ENCODE results near the gene DOCK11.

Gene DOCK11

GRCh38 chrX:118528071-118528737 is 32.6 kb downstream of the DOCK11 start:
- peak overlapping the region in 1 of 2 donors; percentile 52 for H3K27ac ChIP-seq (ENCODE audit: low read depth in 2 of 2, low read length in 2 of 2)

GRCh38 chrX:118530219-118530911 is 34.8 kb downstream of the DOCK11 start:
- no peak overlapping the region for H3K27ac ChIP-seq (ENCODE audit: low read depth in 2 of 2, low read length in 2 of 2)

More at GRCh38 chrX:118528071-118528737, 32.6 kb downstream of the DOCK11 start:
- Histone ChIP-seq H3K36me3 (ENCODE audit: control insufficient read depth in 2 of 2, insufficient read depth in 2 of 2, low read length in 2 of 2) (no peaks in the 10 kb centered on the region), H3K4me1 (ENCODE audit: control insufficient read depth in 2 of 2, insufficient read depth in 2 of 2, low read length in 2 of 2) (no peaks in the 10 kb centered on the region), H3K27me3 (ENCODE audit: control insufficient read depth in 2 of 2, insufficient read depth in 2 of 2, low read length in 2 of 2) (no peaks in the 10 kb centered on the region), H3K9me3 (ENCODE audit: control insufficient read depth in 2 of 2, low read length in 2 of 2) (no peaks in the 10 kb centered on the region), H3K4me3 (ENCODE audit: low read length in 2 of 2) (peak overlapping the region in 1 of 2 donors; percentile 56), H3K9ac (ENCODE audit: low read depth in 1 of 2, low read length in 2 of 2) (no peak overlapping the region)

GRCh38 chrX:118534716-118535493 is 39.3 kb downstream of the DOCK11 start:
- H3K4me3 ChIP-seq (ENCODE audit: low read length in 2 of 2) = no peak overlapping the region
- H3K36me3 ChIP-seq (ENCODE audit: control insufficient read depth in 2 of 2, insufficient read depth in 2 of 2, low read length in 2 of 2) = no peaks in the 10 kb centered on the region
- H3K4me1 ChIP-seq (ENCODE audit: control insufficient read depth in 2 of 2, insufficient read depth in 2 of 2, low read length in 2 of 2) = no peaks in the 10 kb centered on the region
- no peaks in the 10 kb centered on the region for H3K27me3 ChIP-seq (ENCODE audit: control insufficient read depth in 2 of 2, insufficient read depth in 2 of 2, low read length in 2 of 2)
- no peak overlapping the region for H3K9ac ChIP-seq (ENCODE audit: low read depth in 1 of 2, low read length in 2 of 2)
- no peak overlapping the region for H3K27ac ChIP-seq (ENCODE audit: low read depth in 2 of 2, low read length in 2 of 2)
- no peaks in the 10 kb centered on the region for H3K9me3 ChIP-seq (ENCODE audit: control insufficient read depth in 2 of 2, low read length in 2 of 2)

More at GRCh38 chrX:118530219-118530911, 34.8 kb downstream of the DOCK11 start:
- no peaks in the 10 kb centered on the region for H3K9me3 ChIP-seq (ENCODE audit: control insufficient read depth in 2 of 2, low read length in 2 of 2)
- no peaks in the 10 kb centered on the region for H3K4me1 ChIP-seq (ENCODE audit: control insufficient read depth in 2 of 2, insufficient read depth in 2 of 2, low read length in 2 of 2)
- H3K36me3 ChIP-seq (ENCODE audit: control insufficient read depth in 2 of 2, insufficient read depth in 2 of 2, low read length in 2 of 2) = no peaks in the 10 kb centered on the region
- H3K4me3 ChIP-seq (ENCODE audit: low read length in 2 of 2) = no peak overlapping the region
- no peak overlapping the region for H3K9ac ChIP-seq (ENCODE audit: low read depth in 1 of 2, low read length in 2 of 2)
- H3K27me3 ChIP-seq (ENCODE audit: control insufficient read depth in 2 of 2, insufficient read depth in 2 of 2, low read length in 2 of 2) = no peaks in the 10 kb centered on the region

GRCh38 chrX:118536204-118536603 is 40.6 kb downstream of the DOCK11 start:
- peak overlapping the region in 1 of 2 donors; percentile 25 for H3K27ac ChIP-seq (ENCODE audit: low read depth in 2 of 2, low read length in 2 of 2)
- H3K9ac ChIP-seq (ENCODE audit: low read depth in 1 of 2, low read length in 2 of 2) = no peak overlapping the region
- no peaks in the 10 kb centered on the region for H3K9me3 ChIP-seq (ENCODE audit: control insufficient read depth in 2 of 2, low read length in 2 of 2)
- no peaks in the 10 kb centered on the region for H3K4me1 ChIP-seq (ENCODE audit: control insufficient read depth in 2 of 2, insufficient read depth in 2 of 2, low read length in 2 of 2)
- no peaks in the 10 kb centered on the region for H3K36me3 ChIP-seq (ENCODE audit: control insufficient read depth in 2 of 2, insufficient read depth in 2 of 2, low read length in 2 of 2)
- no peaks in the 10 kb centered on the region for H3K27me3 ChIP-seq (ENCODE audit: control insufficient read depth in 2 of 2, insufficient read depth in 2 of 2, low read length in 2 of 2)
- H3K4me3 ChIP-seq (ENCODE audit: low read length in 2 of 2) = no peak overlapping the region

GRCh38 chrX:118536687-118537461 is 41.3 kb downstream of the DOCK11 start:
- H3K27me3 ChIP-seq (ENCODE audit: control insufficient read depth in 2 of 2, insufficient read depth in 2 of 2, low read length in 2 of 2) = peaks cover 0 to 2% of the 10 kb centered on the region in 2 donors
- peak overlapping the region in 1 of 2 donors; percentile 25 for H3K27ac ChIP-seq (ENCODE audit: low read depth in 2 of 2, low read length in 2 of 2)
- no peak overlapping the region for H3K4me3 ChIP-seq (ENCODE audit: low read length in 2 of 2)
- H3K9me3 ChIP-seq (ENCODE audit: control insufficient read depth in 2 of 2, low read length in 2 of 2) = no peaks in the 10 kb centered on the region
- no peaks in the 10 kb centered on the region for H3K36me3 ChIP-seq (ENCODE audit: control insufficient read depth in 2 of 2, insufficient read depth in 2 of 2, low read length in 2 of 2)
- no peaks in the 10 kb centered on the region for H3K4me1 ChIP-seq (ENCODE audit: control insufficient read depth in 2 of 2, insufficient read depth in 2 of 2, low read length in 2 of 2)
- H3K9ac ChIP-seq (ENCODE audit: low read depth in 1 of 2, low read length in 2 of 2) = no peak overlapping the region

GRCh38 chrX:118538386-118538785 is 42.8 kb downstream of the DOCK11 start:
- H3K9ac ChIP-seq (ENCODE audit: low read depth in 1 of 2, low read length in 2 of 2) = no peak overlapping the region
- H3K36me3 ChIP-seq (ENCODE audit: control insufficient read depth in 2 of 2, insufficient read depth in 2 of 2, low read length in 2 of 2) = no peaks in the 10 kb centered on the region
- no peaks in the 10 kb centered on the region for H3K9me3 ChIP-seq (ENCODE audit: control insufficient read depth in 2 of 2, low read length in 2 of 2)
- peaks cover 0 to 2% of the 10 kb centered on the region in 2 donors for H3K27me3 ChIP-seq (ENCODE audit: control insufficient read depth in 2 of 2, insufficient read depth in 2 of 2, low read length in 2 of 2)
- no peak overlapping the region for H3K27ac ChIP-seq (ENCODE audit: low read depth in 2 of 2, low read length in 2 of 2)
- no peaks in the 10 kb centered on the region for H3K4me1 ChIP-seq (ENCODE audit: control insufficient read depth in 2 of 2, insufficient read depth in 2 of 2, low read length in 2 of 2)
- no peak overlapping the region for H3K4me3 ChIP-seq (ENCODE audit: low read length in 2 of 2)

GRCh38 chrX:118540342-118540741 is 44.7 kb downstream of the DOCK11 start:
- Histone ChIP-seq H3K9me3 (ENCODE audit: control insufficient read depth in 2 of 2, low read length in 2 of 2) (no peaks in the 10 kb centered on the region), H3K36me3 (ENCODE audit: control insufficient read depth in 2 of 2, insufficient read depth in 2 of 2, low read length in 2 of 2) (no peaks in the 10 kb centered on the region), H3K4me3 (ENCODE audit: low read length in 2 of 2) (no peak overlapping the region), H3K4me1 (ENCODE audit: control insufficient read depth in 2 of 2, insufficient read depth in 2 of 2, low read length in 2 of 2) (no peaks in the 10 kb centered on the region), H3K27ac (ENCODE audit: low read depth in 2 of 2, low read length in 2 of 2) (no peak overlapping the region), H3K9ac (ENCODE audit: low read depth in 1 of 2, low read length in 2 of 2) (no peak overlapping the region), H3K27me3 (ENCODE audit: control insufficient read depth in 2 of 2, insufficient read depth in 2 of 2, low read length in 2 of 2) (peaks cover 0 to 2% of the 10 kb centered on the region in 2 donors)

- Histone ChIP-seq H3K4me1 (ENCODE audit: control insufficient read depth in 2 of 2, insufficient read depth in 2 of 2, low read length in 2 of 2) (no peaks in the 10 kb centered on the region), H3K9ac (ENCODE audit: low read depth in 1 of 2, low read length in 2 of 2) (no peak overlapping the region), H3K4me3 (ENCODE audit: low read length in 2 of 2) (no peak overlapping the region), H3K27ac (ENCODE audit: low read depth in 2 of 2, low read length in 2 of 2) (no peak overlapping the region), H3K9me3 (ENCODE audit: control insufficient read depth in 2 of 2, low read length in 2 of 2) (no peaks in the 10 kb centered on the region), H3K36me3 (ENCODE audit: control insufficient read depth in 2 of 2, insufficient read depth in 2 of 2, low read length in 2 of 2) (no peaks in the 10 kb centered on the region), H3K27me3 (ENCODE audit: control insufficient read depth in 2 of 2, insufficient read depth in 2 of 2, low read length in 2 of 2) (peaks cover 0 to 2% of the 10 kb centered on the region in 2 donors)
These were observed 45.9 kb downstream of the DOCK11 start for GRCh38 chrX:118541482-118541881.

GRCh38 chrX:118545510-118545909 is 49.9 kb downstream of the DOCK11 start:
- Histone ChIP-seq H3K36me3 (ENCODE audit: control insufficient read depth in 2 of 2, insufficient read depth in 2 of 2, low read length in 2 of 2) (no peaks in the 10 kb centered on the region), H3K4me1 (ENCODE audit: control insufficient read depth in 2 of 2, insufficient read depth in 2 of 2, low read length in 2 of 2) (no peaks in the 10 kb centered on the region), H3K27ac (ENCODE audit: low read depth in 2 of 2, low read length in 2 of 2) (no peak overlapping the region), H3K4me3 (ENCODE audit: low read length in 2 of 2) (no peak overlapping the region), H3K27me3 (ENCODE audit: control insufficient read depth in 2 of 2, insufficient read depth in 2 of 2, low read length in 2 of 2) (peaks cover 0 to 2% of the 10 kb centered on the region in 2 donors), H3K9me3 (ENCODE audit: control insufficient read depth in 2 of 2, low read length in 2 of 2) (no peaks in the 10 kb centered on the region), H3K9ac (ENCODE audit: low read depth in 1 of 2, low read length in 2 of 2) (no peak overlapping the region)

Data from mucosa of rectum (tissue), 2 donors.